ENCODE measurements around the gene EEF1AKMT3.

EEF1AKMT3 gene

GRCh38 chr12:57737467-57738460, 34.6 kb upstream of the EEF1AKMT3 start:
- TF ChIP-seq CTCF (IDR thresholded peaks at IDR 0.05) = peak; percentile 39

- no peak for TF ChIP-seq CTCF (IDR thresholded peaks at IDR 0.05)
These were observed 33.7 kb upstream of the EEF1AKMT3 start, which contains the start of gene AGAP2 for GRCh38 chr12:57738661-57739237. TSS of gene AGAP2 (minus strand) at chr12:57738742. CDS start at chr12:57738246, 496 bp downstream.

GRCh38 chr12:57739387-57739786, 33.0 kb upstream of the EEF1AKMT3 start:
- no peak for TF ChIP-seq CTCF (IDR thresholded peaks at IDR 0.05)

GRCh38 chr12:57739914-57740538, 32.4 kb upstream of the EEF1AKMT3 start:
- no peak for TF ChIP-seq CTCF (IDR thresholded peaks at IDR 0.05)

GRCh38 chr12:57740656-57741412, 31.6 kb upstream of the EEF1AKMT3 start:
- no peak for TF ChIP-seq CTCF (IDR thresholded peaks at IDR 0.05)

- no peak for TF ChIP-seq CTCF (IDR thresholded peaks at IDR 0.05)
These were observed 31.0 kb upstream of the EEF1AKMT3 start for GRCh38 chr12:57741413-57741789.
